Right ventricle myocardium inferior (tissue), 1 donor: ENCODE measurements around the gene STPG4. TPM values are rescaled to one million over a fixed set of nuclear protein-coding genes. Genes with fewer than 3 reads are reported as not detected.

Experiments
- ATAC-seq: fragments of 200-7000 bp; cut with Tn5 transposase; one replicate; pipeline ENCODE4 v1.9.1; 2020; ENCODE audit warnings: mild to moderate bottlenecking, moderate library complexity
- DNase-seq: peaks from one replicate; pipeline ENCODE4 v3.0.0; 2021; ENCODE audit errors: missing footprints
- intact Hi-C: fragments of 100-400 bp; cut with DNase I; formaldehyde crosslinking; loops from one replicate; pipeline ENCODE4 v1.11.0; 2022
- total RNA-seq: library from RNA; stranded (reverse); fragmentation: NEBNext Ultra II Directional; extraction: Animal tissue kit (Norgen Biotek cat#: 25700); gene quantifications from one replicate; pipeline ENCODE4 v1.2.1, GENCODE V29; 2021
- donor health status: DM: no; HTN: yes; CAD: no; lungs with severe emphysema.

The STPG4 gene
- total RNA-seq, 1 donor from 2014 or later: not detected

DNA sequence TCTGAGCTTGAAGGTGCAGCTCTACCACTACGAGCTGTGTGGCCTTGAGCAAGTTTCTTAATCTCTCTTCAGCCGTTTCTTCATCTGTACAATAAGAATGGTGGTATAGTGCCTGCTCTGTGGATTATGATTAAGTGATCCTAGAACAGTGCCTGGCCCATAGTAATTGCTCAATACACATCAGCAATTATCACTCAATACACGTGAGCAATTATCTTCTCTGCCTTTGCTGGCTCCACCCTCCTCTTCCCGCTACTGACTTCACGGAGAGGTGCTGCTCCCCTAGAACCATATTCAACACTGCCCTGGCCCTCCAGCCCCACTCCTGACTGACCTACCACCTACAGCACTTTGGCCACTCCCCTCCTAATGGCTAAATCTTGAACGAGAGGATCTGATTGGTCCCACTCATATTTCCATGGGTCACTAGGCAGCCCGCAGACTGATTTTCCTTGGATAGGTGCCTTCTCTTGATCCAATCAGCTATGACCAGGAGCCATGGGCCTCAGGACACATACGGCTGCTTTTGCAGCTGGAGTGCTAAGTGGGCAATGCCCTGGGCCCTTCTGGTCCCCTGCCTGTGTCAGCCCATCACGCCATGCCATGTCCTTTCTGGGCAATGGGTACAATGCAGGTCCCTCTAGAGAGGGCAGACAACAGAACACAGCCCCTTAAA is 77.5 kb downstream of the STPG4 start:
- DNase-seq (no peak), ATAC-seq (no peak)
- intact Hi-C loops: no loop called here

DNA sequence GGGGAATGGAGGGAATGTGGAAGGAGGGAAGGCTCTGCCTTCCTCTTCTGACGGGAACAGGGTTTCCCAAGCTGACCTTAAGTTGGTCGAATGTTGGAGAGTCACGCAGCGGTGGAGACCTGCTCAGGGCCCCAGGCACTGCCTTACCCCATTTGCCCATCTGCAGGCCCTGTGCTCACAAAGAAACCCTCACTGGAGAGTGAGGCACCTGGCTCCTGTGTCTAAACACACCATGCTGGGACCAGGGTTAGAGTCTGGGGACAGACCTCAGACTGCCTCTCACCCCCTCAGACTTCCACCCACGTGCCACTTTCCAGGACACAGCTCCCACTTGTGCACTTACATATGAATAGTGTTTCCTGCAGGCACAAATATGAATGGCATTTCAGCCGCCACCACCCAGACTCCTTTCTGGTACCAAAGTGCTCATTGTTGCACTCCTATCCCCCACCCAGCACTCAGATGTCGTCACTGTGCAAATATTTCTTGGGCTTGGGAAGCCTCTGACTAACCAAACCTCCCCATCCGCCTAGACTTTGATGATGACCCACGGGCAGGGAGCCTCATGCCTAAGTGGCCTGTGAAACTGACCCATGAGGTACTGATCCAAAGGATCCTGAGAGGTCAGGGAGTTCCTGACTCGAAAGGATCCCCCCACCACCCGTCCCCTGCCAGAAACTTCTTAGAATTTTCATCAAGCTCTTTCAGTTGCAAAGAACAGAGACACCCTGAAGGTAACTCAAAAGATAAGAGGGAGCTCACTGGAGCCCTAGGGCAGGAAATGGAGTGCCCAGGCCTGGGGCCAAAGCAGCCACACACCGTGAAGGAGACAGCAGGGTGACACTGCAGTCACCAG is 78.3 kb downstream of the STPG4 start:
- ATAC-seq: no peak
- peak; percentile 21 for DNase-seq
- intact Hi-C loops: no loop called here

DNA sequence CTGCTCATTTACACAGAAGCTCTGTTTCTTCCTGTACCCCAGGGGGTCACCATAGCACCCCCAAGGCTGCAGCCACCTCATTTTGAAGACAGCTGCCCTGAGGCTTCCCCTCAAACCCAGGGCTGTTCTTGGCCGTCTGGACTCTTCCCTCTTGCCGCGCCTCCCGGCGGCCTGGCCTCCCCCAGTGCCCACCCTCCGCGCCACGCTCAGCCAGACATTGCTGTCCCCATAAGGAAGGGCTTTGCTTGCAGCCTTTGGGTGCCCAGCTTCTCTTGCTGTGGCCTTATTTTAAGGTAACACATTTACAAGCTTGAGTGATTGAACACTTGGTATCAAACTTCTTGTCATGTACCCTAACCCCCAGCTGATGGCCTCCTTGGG is 79.0 kb downstream of the STPG4 start:
- intact Hi-C loops: no loop called here
- no peak for ATAC-seq
- DNase-seq: peak; percentile 52

DNA sequence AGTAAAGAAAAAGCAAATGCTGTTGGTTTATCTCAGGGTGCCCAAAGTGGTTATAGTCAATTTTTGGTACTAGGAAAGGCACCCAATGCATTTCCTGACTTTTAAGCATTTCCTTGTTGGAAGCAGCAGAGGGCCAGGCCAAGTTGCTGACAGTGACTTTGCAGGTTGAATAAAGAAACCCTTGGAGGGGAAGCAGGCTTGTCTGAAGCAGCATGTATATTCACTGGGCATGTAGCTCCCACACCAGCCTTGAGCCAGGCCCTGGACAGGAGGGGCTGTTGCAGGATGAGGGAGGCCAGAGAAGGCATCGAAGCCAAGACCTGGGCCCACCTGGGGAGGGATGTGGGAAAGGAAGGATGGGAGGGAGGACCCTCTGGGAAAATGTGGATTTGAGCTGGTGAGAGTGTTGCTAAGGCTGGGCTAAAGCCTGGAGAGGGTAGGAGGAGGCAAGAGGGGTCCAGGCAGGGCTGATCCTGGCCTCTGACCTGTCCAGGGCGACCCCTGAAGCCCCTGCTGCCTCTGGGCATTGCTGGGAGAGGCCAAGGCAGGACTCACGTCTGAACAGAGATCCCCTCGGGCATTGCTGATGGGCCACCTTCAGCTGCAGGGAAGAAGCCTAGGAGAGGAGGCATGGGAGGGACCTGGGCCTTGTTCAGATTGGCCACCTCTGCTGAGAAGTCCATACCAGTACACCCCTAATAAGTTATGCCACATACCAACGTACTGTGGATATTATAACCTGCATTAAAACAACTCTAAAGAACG is 79.6 kb downstream of the STPG4 start:
- DNase-seq (peak; percentile 62), ATAC-seq (no peak)
- intact Hi-C loops: no loop called here

DNA sequence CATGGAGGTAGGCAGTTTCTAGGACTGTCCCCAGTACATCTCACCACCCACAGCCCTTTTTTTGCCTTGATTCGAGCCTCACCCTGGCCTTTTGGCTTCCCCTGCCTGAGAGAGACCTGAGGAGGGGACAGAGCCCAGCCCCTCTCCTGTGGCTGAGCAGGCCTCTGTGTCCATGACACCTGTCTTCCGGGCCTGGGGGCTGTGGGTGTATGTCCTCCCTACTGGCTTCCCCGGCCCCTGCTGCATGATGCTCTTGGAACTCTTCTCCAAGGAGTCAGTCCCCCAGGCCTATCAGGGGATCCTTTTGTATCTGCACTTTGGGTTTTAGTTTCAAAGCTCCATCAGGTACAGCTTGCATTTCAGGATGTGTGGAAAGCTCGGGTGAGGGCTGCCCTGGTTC is 80.4 kb downstream of the STPG4 start:
- DNase-seq (peak; percentile 41), ATAC-seq (no peak)
- intact Hi-C loops: no loop called here

DNA sequence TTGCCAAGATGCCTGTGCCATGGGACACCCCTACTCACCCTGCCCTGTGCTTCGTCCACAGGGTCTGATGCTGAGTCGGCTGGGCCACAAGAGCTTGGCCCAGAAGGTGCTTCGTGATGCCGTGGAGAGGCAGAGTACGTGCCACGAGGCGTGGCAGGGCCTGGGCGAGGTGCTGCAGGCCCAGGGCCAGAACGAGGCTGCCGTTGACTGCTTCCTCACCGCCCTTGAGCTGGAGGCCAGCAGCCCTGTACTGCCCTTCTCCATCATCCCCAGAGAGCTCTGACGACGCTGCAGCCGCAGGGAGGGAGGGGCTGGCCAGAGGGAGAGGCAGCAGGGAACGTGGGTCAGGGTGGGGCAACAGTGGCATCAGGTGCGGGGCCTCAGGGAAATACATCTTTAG is 81.5 kb downstream of the STPG4 start:
- intact Hi-C loops: loop anchor here (2.0 kb wide), 1 partner anchor 15 kb away; no protein-coding TSS in a partner anchor
- DNase-seq: peak; percentile 70
- no peak for ATAC-seq

DNA sequence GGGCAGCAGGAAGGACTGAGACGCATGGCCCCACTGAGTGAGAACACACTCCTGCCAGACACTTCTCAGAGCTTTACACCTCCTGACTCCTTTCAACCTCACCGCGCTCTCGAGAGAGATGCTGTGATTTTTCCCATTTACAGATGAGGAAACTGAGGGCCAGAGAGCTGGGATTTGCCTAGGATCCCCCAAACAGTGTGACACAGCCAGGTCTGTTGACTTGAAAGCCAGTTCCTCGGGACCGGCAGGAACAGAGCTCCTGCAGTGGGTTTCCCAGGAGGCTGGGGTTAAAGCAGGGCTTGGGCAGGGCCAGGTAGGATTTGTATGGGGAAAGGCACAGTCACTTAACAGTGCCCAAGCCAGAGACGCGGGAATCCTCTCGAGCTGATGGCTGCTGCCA is 81.9 kb downstream of the STPG4 start:
- DNase-seq (peak; percentile 30), ATAC-seq (no peak)
- intact Hi-C loops: loop anchor here (2.0 kb wide), 1 partner anchor 16 kb away; no protein-coding TSS in a partner anchor

DNA sequence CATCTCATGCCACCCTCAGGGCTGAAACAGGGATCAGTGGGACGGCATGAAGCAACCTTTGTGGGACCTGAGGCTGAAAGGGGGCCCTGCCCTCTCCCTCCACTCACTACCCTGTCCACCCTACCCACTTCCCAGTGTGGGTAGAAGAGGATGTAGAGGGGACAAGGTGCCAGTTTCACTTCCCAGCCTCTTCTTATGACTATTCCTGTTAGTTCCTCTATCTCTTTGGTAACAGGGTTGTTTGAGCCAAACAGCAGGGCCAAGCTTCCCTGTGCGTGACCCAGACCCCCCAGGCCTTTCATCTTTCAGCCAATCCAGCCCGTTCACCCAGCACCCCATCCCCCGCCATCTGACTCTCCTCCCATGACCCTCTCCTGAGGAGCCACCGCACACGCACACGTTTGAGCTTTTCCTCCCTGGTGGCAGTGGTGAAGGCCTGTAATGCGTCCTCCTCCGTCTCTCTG is 82.3 kb downstream of the STPG4 start:
- ATAC-seq (peak; percentile 30), DNase-seq (peak; percentile 83)
- intact Hi-C loops: loop anchor here (2.0 kb wide), 1 partner anchor 16 kb away; no protein-coding TSS in a partner anchor

DNA sequence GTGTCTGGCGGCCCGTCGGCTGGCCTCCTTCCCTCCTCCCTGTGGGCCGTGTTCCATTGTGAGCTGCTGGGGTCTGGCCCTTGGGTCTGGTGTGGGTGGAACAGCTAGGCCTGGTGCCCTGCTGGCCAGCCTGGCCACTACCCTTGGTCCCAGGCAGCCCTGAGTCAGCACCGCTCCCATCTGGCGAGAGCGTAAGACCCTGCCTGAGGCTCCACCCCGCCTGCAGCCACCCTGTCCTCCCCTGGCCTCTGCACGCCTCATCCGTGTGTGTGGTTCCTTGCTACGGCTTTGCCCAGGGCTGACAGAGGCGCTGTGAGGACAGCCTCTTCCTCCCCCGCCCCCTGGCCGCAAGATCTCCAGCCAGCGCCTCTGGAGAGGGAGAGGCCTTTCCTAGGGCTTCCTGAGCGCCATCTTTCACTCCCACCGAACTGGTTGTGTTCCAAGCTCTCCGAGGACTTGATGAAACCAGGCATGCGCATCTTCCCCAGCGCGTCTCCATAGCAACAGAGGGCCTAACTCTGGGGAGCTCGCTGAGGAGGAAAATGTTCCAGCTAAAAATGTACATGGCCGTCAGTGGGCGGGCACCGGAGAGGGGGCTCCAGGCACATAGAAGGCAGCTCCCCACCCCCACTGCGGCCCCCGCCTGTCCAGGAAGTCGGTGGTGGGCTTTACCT is 83.0 kb downstream of the STPG4 start:
- intact Hi-C loops: loop anchor here (2.0 kb wide), 1 partner anchor 17 kb away; no protein-coding TSS in a partner anchor

DNA sequence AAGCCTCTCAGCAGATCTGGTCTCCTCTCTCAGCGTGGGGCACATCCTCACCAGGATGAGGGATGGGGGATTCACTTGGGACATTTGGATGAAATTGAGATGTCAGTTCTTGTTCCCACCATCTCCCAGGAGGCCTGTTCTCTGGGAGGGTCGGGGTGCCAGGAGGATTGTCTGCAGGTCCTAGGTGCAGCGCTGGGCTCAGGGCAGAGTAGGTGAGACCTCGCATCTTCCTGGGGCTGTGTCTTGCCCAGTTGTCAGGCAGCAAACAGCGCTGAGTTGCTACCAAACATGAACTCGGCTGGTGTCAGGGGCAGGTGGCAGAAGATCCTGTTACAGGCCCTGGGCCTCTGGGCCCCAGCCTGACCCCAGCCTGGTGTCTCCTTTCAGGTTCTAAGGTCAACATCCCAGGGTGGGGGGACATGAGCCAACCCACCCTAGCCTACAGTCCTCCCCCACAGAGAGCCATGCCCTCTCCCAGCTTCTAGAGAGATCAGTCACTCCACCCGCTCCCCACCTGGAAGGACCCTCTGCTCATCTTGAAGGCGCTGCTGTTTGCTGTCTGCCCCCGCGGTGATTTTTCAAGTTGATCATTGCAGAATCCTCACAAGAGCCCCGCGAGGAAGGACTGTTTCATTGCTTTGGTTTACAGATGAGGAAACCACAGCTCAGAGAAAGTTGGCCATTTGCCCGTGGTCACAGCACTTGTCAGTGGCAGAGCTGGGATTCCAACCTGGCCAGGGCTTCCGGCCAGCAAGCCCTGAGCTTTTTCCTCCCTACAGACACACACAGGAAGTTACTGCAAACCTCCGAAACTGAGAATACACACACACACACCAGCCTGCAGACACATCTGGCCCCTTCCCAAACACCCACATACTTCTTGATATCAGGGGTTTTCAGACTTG is 83.9 kb downstream of the STPG4 start:
- intact Hi-C loops: no loop called here
- ATAC-seq: peak; percentile 43
- DNase-seq: peak; percentile 89

More for the DNA sequence above, 83.0 kb downstream of the STPG4 start:
- ATAC-seq (peak; percentile 79), DNase-seq (peak; percentile 94)

DNA sequence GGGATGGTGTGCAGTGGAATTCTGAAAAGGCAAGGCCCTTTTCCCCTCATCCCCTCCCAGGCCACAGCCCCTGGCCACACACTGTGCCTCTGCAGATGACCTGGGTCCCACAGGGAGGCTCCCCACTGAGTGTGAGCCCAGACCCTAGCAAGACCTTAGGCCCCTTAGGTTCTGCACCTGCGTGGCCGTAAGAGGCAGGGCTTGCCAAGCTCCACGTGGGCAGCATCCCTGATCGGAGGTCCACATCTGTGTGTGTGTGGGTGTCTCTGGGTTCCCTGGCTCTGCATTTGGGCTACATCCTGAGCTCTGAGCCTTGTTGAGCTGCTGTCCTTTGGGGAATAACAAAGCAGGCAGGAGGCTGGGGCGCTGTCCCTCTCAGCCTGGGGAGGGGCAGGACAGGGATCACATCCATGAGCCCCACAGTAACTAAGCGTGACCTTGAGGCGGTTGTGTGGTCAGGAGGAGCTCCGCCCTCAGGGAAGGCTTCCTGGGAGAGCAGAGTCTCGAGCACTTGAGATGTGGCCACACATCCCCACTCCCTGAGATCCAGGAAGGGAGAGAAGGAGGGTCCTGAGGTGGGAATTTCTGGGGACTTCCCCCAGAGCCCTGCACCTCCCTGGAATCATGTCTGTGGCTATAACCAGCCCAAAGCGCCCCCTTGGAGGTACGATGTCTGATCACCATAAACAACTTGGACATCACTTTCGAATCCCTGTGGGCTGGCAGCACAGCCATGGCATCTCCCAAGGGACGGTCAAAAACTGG is 84.8 kb downstream of the STPG4 start:
- DNase-seq: peak; percentile 63

DNA sequence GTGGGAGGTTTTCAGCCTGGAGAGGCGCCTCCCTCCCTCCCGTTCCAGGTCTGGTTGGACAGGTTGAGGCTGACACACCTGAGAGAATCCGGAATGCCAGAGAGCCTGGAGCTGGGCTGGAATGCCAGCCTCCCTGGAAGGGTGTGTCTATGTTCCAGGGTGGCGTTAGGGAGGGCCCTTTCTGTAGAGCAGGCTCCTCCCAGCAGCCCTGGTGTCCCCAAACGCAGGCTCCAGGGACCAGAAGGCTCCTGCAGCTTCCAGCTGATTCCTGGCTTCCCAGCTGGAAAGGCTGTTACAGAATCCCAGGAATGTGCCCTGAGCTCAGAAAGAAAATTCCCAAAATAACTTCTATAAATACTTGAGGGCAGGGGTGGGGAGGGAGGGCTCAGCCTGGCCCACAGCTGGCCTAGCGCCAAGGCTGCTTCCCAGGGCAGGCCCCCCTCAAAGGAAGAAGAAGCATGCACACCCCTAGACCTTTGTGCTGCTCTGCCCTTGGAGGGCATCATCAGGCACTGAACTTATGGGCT is 85.4 kb downstream of the STPG4 start:
- DNase-seq: peak; percentile 75
- ATAC-seq: peak; percentile 50
- intact Hi-C loops: loop anchor here (10.0 kb wide), 1 partner anchor 155 kb away; the partner anchor contains the start of gene MCFD2

More for the DNA sequence above, 84.8 kb downstream of the STPG4 start:
- no peak for ATAC-seq
- intact Hi-C loops: no loop called here

DNA sequence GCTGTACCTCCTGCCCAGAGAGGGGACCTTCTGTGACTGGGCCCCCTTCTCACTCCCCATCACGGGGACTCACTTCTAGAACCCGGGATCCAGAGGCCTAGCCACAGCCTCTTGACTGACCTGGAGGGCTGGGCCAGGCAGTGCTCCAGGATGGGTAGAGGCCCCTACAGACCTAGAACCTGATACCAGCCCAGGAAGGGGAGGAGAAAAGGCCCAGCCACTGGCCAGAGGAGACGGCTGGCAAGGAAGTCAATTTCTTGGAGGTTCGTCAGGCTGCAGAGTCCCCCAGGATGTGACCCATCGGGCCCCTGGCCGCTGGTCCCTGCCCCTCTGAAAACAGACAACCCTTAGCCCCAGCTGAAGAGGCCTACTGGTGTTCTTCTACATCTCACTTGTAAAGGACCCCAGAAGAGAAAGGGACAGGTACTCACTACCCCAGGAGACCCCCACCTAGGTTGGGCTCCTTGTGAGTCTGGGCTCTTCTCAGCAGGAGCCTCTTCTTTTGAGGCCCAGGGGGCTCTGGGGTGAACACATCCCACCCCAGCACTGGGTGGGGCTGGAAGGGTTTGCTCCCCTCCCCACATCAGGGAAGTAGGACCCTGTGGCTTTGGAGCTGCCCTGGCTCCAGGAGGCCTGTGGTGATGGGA is 86.0 kb downstream of the STPG4 start:
- intact Hi-C loops: loop anchor here (10.0 kb wide), 1 partner anchor 154 kb away; the partner anchor contains the start of gene MCFD2
- DNase-seq (peak; percentile 54), ATAC-seq (no peak)

DNA sequence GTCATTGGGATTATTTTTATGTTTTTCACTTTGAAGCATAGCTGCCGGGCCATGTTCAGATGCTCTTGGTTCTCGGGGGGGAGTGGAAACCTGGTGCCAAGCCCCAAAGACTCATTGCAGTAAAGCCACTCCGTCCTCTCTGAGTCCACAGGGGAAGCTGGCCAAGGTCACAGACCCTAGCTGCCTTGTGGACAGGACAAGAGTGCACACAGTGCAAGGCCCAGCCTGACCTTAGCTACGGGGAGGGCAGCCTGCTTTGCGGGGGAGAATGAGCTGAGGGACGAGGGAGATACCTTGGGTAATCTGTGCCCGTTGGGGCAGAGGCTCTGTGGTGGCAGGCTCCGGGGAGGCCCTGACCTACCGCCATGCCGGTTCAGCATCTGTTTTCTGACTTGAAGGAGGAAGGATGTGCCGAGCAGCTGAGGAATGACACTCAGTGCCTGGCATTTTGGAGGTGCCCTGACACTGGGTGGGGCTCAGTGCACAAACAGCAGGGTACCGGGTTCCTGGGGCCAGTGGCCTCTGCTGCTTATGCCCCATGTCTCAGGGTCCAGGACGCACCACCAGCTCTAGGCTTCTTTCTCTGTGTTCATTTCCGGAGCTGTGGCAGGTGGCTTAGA is 87.2 kb downstream of the STPG4 start:
- ATAC-seq (no peak), DNase-seq (peak; percentile 64)
- intact Hi-C loops: loop anchor here (10.0 kb wide), 1 partner anchor 153 kb away; the partner anchor contains the start of gene MCFD2

DNA sequence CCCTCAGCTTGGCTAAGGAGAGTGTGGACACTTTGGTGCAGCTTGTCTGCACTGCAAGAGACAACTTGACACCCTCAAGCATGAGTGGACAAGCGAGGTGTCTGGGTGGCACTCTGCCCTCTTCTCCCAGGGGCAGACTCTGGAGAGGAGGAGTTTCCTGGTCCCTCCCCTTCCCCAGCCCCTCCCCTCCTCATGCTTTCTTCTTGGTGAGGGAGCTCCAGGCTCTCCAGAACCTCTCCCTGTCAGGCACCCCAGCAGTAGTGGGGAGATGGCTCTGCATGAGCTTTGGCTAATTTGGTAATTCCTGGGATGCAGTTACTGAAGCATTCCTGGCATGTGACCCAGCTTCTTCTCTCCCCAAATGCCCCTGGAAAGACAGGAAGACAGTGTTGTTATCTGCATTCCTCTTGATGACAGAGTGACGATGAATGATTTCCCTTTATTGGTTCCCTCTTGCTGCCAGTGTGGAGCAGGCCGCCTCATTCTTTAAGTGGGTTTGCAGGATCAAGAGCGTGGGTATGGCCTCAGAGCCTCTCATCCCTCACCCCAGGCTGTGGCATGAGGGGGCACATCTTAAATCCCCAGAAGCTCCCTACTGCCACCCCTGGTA is 89.2 kb downstream of the STPG4 start:
- ATAC-seq (peak; percentile 13), DNase-seq (no peak)
- intact Hi-C loops: loop anchor here (10.0 kb wide), 1 partner anchor 151 kb away; the partner anchor contains the start of gene MCFD2
